GM23338 (cell line): ENCODE data around the gene GDI2.

ENCODE experiments used
- CREB1 ChIP-seq: fragments of 250-450 bp; sonication (Bioruptor Pico); IDR thresholded peaks from 2 replicates; pipeline ENCODE4 v1.5.0; 2020; ENCODE audit warnings: low read depth, mild to moderate bottlenecking, moderate library complexity
- EZH2 ChIP-seq: fragments of 200-600 bp; sonication (generic); IDR thresholded peaks from one replicate; pipeline ENCODE4 v1.8.0; 2017; ENCODE audit warnings: antibody characterized with exemption, mild to moderate bottlenecking, low read depth; ENCODE audit not compliant: unreplicated experiment
- JUNB ChIP-seq: IDR thresholded peaks from one replicate; pipeline ENCODE4 v1.6.1; 2016; ENCODE audit warnings: antibody characterized with exemption; ENCODE audit not compliant: unreplicated experiment
- POLR2AphosphoS5 ChIP-seq: IDR thresholded peaks from 2 replicates; pipeline ENCODE4 v1.6.1; 2016; ENCODE audit warnings: antibody characterized with exemption, low read depth
- TF ChIP-seq, protein P1 (sequence below), 2 experiments: fragments of 200-600 bp in 1 of 2; sonication (generic) in 1 of 2; conservative IDR thresholded peaks; 2 replicates each; pipeline versions ENCODE4 v1.5.1 to v1.6.1; 2016 to 2017; ENCODE audit warnings: antibody characterized with exemption in 2 of 2, low read depth in 2 of 2, mild to moderate bottlenecking in 2 of 2, moderate library complexity in 1 of 2
- TF ChIP-seq, protein P2 (sequence below): IDR thresholded peaks from 2 replicates; pipeline ENCODE4 v1.6.1; 2016; ENCODE audit warnings: antibody characterized with exemption

DNA sequence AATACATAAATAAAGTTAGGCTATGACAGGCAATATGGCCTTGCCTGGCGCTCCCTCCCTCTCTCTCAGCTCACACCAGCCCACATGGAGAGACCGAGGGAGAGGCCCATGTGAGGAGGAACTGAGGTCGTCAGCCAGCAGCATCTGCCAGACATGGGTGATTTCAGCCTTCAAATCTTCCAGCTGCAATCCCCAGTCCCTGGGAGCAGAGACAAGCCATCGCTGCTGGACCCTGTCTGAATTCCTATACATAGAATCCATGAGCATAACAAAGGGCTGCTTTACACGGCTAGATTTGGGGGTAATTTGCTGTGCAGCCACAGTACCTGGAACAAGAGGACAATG is 40.9 kb upstream of the GDI2 start:
- TF ChIP-seq EZH2 (no peak), JUNB (no peak), POLR2AphosphoS5 (no peak), CREB1 (CRISPR knock-in tag) (no peak)
- TF ChIP-seq, protein P1, sequence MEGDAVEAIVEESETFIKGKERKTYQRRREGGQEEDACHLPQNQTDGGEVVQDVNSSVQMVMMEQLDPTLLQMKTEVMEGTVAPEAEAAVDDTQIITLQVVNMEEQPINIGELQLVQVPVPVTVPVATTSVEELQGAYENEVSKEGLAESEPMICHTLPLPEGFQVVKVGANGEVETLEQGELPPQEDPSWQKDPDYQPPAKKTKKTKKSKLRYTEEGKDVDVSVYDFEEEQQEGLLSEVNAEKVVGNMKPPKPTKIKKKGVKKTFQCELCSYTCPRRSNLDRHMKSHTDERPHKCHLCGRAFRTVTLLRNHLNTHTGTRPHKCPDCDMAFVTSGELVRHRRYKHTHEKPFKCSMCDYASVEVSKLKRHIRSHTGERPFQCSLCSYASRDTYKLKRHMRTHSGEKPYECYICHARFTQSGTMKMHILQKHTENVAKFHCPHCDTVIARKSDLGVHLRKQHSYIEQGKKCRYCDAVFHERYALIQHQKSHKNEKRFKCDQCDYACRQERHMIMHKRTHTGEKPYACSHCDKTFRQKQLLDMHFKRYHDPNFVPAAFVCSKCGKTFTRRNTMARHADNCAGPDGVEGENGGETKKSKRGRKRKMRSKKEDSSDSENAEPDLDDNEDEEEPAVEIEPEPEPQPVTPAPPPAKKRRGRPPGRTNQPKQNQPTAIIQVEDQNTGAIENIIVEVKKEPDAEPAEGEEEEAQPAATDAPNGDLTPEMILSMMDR (conservative IDR thresholded peaks at IDR 0.05; ENCODE audit: low read depth in 2 of 2) = no peak
- TF ChIP-seq, protein P2, sequence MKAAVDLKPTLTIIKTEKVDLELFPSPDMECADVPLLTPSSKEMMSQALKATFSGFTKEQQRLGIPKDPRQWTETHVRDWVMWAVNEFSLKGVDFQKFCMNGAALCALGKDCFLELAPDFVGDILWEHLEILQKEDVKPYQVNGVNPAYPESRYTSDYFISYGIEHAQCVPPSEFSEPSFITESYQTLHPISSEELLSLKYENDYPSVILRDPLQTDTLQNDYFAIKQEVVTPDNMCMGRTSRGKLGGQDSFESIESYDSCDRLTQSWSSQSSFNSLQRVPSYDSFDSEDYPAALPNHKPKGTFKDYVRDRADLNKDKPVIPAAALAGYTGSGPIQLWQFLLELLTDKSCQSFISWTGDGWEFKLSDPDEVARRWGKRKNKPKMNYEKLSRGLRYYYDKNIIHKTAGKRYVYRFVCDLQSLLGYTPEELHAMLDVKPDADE = no peak
